ENCODE measurements around the gene ATRIP.

ATRIP gene

DNA sequence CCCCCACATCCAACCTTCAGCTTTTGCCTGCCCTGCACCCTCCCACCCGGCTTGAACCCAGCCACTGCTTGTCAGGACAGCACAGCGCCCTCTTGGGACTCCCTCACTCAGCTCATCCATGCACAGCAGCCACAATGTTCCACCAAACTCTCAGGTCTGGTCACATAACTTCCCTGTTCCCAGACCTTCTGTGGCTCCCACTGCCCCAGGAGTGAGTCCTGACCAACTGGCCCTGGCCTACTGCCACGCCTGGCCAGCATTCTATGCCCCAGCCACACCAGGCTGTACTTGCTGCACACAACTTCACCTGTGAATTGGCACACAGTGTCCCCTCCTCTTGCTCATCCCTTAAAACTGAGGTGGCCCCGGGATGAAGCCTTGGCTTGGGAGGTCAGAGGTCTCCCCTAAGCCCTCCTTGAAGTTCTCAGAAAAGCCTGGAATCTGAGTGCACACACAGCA lies 37.7 kb upstream of the ATRIP start:
- in situ Hi-C loops (cut with HindIII; ENCODE audit: low pct_ligation_motif_present, low pct_unique_long_range_greater_than_20kb, low sequenced_read_pairs), result no loop called here
- DNase-seq, result no peak

DNA sequence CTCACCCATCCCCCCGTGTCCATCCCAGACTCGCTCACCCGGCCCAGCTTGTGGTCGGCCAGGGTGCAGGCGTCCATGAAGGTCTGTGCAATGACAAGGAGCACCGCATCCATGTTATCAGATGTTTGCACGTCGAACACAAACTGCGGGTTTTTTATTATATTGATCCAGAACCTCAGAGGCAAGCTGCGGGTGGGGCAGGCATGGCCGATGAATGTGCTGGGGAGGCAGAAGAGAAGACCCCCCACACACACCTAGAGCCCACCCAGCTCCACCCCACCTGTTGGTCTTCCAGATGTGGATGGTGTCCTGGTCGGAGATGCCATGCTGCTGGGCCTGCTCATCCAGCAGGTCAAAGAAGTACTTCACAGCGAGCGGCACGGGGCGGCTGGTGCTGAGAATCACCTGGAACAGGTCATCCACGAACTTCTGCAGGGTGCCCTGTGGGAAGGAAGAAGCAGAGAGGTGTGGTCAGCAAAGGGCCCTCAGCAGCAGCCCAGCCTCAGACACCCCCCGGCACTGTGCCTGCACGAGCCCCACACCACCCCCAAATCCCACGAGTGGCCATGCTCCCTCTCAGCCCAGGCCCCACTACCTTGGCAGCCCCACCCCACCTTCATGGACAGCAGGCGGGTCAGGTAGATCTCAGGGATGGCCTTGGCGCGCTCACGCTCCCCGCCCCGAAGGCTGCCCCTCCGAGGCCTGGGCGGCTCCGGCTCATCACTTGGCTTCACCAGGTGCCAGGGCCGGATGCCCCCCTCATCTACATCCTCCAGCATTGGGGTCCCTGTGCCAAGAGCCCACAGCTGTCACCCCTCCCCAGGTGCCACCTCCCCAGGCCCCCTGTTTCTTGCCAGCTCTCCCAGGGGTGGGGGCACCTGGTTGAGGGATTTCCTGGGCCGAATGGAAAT lies 37.0 kb upstream of the ATRIP start:
- in situ Hi-C loops (cut with HindIII; ENCODE audit: low pct_ligation_motif_present, low pct_unique_long_range_greater_than_20kb, low sequenced_read_pairs), result no loop called here
- DNase-seq, result no peak

DNA sequence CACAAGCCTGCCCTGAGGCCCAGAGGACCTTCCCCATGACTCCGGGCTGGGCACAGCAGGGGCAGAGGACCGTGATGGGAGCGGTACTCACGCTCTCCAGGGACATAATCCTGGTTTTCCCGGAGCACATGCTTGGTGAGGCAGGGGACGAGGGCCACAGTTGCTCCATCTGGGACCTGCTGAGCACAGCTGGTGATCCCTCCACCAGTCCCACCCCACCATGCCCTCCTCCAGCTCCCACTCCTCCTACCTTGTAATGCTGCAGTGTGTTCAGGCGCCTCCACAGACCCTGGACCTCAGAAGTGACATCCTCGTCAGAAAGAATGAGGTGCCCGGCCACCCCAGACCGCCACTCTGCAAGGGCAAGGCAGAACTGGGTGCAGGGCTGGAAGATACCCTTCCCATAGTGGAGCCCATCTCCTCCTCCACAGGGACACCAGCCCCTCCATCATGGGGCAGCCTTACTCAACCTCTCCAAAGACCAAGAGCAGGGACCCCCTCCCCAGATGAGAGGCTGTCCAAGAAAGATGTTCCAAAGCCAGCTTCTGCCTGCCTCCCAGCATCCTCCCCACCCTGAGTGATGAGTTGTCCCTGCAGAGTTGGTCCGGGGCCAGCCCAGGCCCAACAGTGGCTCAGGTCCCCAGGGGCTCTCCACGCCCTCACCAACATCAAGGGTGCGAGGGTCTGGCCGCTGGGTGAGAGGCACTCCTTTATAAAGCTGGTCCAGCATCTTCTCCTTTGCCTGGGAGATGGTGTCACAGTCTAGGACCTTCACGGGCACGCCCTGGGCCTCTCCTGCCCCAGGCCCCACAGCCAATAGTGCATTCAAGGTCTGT lies 36.1 kb upstream of the ATRIP start:
- in situ Hi-C loops (cut with HindIII; ENCODE audit: low pct_ligation_motif_present, low pct_unique_long_range_greater_than_20kb, low sequenced_read_pairs), result no loop called here
- DNase-seq, result no peak

GRCh38 chr3:48411041-48411588 lies 35.4 kb upstream of the ATRIP start:
- in situ Hi-C loops (cut with HindIII; ENCODE audit: low pct_ligation_motif_present, low pct_unique_long_range_greater_than_20kb, low sequenced_read_pairs), result no loop called here
- no peak for DNase-seq

DNA sequence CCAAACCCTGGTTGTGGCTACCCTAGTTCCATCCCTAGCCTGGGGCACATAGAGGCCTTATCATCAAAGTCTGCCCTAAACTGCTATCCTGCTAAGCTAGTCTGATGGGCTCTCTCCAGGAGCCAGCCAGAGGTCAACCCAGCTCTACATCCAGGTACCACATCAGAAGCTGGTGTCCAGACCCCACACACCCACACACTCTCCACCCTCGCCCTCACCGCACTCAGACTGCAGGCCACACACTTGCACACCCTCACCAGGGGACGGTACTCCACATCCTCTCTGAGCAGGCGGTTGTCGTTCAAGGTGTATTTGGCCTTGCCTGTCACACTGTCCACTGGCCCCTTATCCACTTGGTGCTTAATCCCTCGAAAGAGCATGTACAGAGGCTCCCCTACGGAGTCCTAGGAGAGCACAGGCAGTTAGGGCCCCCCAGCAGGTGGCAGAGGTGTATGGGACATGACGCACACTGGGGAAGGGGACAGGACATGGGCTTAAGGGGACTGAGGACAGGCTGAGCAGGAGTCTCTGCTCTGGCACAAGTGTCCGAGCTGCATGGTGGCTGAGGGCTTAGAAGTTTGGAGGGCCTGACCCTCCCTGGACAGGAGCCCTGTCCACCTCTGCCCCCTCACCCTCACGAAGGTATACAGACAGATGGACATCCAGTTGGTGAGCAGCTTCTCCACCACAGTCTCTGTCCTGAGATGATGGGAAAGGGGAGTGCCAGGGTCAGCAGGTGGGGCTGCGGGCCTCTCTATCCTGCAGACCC lies 34.7 kb upstream of the ATRIP start:
- DNase-seq, result no peak
- in situ Hi-C loops (cut with HindIII; ENCODE audit: low pct_ligation_motif_present, low pct_unique_long_range_greater_than_20kb, low sequenced_read_pairs), result no loop called here

GRCh38 chr3:48412375-48413001 lies 34.0 kb upstream of the ATRIP start:
- DNase-seq, result no peak
- in situ Hi-C loops (cut with HindIII; ENCODE audit: low pct_ligation_motif_present, low pct_unique_long_range_greater_than_20kb, low sequenced_read_pairs), result no loop called here

DNA sequence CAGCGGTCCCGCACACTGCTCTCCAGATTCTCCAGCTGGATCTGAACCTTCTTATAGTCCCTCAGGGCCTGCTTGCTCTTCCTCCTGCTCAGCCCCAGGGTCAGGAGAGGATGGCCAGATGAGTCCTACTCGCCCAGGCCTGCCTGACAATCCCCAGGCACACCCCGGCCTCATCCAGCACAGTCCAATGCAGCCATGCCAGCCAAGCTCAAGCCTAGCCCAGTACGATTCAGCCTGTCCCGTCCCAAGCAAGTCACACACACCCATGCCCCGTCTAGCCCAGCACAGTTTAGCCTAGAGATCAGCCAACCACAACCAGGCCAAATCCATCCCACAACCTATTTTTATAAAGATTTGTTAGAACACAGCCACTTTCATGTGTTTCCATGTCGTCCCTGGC lies 33.5 kb upstream of the ATRIP start:
- in situ Hi-C loops (cut with HindIII; ENCODE audit: low pct_ligation_motif_present, low pct_unique_long_range_greater_than_20kb, low sequenced_read_pairs), result no loop called here
- DNase-seq, result no peak

DNA sequence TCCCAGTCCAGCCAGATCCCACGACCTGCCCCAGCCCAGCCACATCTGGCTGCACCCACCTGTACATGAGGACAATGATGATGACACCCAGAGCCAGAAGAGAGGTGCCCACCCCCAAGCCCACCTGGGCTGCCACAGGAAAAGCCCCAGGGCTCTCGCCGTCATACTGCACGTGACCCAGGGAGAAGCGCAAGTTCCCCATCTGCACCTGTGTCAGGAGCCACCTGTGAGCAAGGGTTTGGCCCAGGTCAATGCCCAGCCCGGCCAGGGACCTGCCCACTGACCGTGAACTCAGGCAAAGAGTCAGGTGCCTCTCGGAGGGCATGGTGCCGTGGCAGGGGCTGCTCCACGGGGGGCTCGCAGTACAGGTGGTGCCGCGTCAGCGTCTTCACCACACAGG lies 32.9 kb upstream of the ATRIP start:
- no peak for DNase-seq
- in situ Hi-C loops (cut with HindIII; ENCODE audit: low pct_ligation_motif_present, low pct_unique_long_range_greater_than_20kb, low sequenced_read_pairs), result no loop called here

- no peak for DNase-seq
- in situ Hi-C loops (cut with HindIII; ENCODE audit: low pct_ligation_motif_present, low pct_unique_long_range_greater_than_20kb, low sequenced_read_pairs), result no loop called here
Measured at GRCh38 chr3:48414376-48415250, 31.9 kb upstream of the ATRIP start.

DNA sequence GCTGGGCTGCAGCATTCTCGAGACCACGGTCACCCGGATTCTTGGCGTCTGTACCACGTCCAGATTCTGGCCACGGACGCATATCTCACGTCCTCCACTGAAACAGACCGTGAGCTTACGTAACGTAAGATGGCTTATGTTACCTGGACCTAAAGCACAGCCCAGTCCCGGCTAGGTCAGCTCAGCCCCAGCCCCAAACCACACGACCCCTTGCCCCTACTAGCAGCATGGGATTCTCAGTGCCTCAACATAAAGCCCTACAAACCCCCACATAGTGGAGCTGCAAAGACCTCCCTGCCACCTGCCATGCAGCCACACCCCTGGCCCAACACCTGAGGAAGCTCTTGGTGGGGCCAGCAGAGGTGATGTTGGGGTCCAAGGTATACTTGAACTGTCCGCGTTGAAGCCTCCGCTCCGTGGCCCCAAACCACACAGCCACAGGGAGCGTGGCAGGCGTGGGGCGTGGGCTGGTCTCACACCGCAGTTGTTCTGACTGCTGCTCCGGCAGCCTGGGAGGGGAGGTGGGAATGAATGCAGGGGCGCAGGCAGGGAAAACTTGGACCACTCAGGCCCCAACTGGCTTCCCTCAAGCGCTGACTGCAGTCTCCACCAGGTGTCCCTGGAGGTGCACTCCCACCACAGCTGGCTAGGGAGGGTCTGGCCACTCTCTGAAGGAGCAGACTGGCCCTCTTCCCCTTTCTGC lies 31.1 kb upstream of the ATRIP start:
- no peak for DNase-seq
- in situ Hi-C loops (cut with HindIII; ENCODE audit: low pct_ligation_motif_present, low pct_unique_long_range_greater_than_20kb, low sequenced_read_pairs), result no loop called here

DNA sequence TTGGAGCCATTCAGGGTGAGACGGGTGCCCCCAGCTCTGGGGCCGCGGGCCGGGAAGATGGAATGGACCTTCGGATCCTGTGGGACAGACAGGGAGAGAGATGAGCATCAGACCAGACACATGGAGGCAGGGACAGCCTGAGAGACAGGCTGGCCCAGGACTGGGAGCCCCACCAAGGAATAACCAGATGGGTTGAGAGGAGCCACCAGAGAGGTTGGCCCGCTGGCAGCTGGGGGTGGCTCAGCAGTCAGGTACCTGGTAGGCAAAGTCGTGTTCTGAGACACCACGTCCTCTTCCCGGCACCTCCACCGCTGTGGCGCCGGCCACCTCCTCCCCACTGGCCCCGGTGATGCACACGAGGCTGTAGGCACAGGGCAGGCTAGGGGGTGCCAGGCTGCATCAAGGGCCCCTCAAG lies 30.4 kb upstream of the ATRIP start:
- in situ Hi-C loops (cut with HindIII; ENCODE audit: low pct_ligation_motif_present, low pct_unique_long_range_greater_than_20kb, low sequenced_read_pairs), result no loop called here
- no peak for DNase-seq

DNA sequence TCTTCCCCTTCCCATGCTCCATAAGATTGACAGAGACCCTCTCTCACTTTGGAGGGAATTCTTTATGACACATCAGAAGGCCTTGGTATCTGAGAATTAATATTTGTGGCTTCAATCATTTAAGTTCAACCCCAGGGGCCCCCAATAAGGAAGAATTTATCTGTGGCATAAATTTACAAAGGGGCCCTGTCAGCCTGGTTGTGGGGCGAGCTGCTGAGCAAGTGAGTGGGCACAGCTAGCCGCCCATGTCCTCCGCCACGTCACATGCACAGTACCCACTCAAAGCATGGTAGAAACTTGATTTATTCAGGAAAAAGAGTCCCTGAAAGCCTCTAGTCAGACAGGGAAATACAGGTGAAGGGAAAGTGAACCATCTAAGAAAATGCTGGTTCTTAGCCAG lies 30.0 kb upstream of the ATRIP start:
- in situ Hi-C loops (cut with HindIII; ENCODE audit: low pct_ligation_motif_present, low pct_unique_long_range_greater_than_20kb, low sequenced_read_pairs), result no loop called here
- DNase-seq, result no peak

GRCh38 chr3:48417529-48418108 lies 28.9 kb upstream of the ATRIP start:
- in situ Hi-C loops (cut with HindIII; ENCODE audit: low pct_ligation_motif_present, low pct_unique_long_range_greater_than_20kb, low sequenced_read_pairs), result no loop called here
- DNase-seq, result no peak

DNA sequence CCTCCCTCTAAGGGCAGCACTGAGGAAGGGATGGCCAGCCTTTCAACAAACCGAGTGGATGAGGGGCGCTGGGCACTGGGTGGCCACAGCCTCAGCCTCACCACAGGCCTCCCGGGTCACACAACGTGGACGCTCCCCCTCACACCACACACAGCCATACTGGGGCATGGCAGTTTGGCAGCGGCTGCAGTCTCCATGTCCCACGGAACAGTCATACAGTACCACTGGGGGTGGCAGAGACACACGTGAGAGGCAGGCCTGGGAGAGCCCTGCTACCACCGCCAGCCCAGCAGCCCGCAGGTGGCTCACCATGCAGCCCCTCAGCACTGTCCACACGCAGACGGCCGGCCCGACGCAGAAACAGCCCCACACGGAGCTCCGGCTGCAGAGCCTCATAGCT lies 28.4 kb upstream of the ATRIP start:
- in situ Hi-C loops (cut with HindIII; ENCODE audit: low pct_ligation_motif_present, low pct_unique_long_range_greater_than_20kb, low sequenced_read_pairs), result no loop called here
- no peak for DNase-seq

DNA sequence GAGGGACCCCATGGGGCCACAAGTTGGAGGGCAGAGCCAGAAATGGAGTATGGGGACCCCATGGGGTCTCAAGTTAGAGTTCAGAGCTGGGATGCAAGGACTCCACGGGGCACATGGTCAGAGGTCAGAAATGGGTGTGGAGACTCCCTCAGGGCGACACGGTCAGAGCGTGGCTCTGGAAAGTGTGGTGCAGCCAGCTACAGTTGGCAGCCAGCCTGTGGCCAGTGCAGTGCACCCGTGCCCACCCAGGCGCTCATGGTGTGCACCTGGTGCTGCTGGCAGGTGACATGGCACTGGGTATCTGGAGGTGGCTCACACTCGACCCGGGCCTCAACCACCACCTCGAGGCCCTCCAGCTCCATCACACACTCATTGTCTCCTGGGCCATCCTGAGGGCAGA lies 27.9 kb upstream of the ATRIP start:
- in situ Hi-C loops (cut with HindIII; ENCODE audit: low pct_ligation_motif_present, low pct_unique_long_range_greater_than_20kb, low sequenced_read_pairs), result no loop called here

DNA sequence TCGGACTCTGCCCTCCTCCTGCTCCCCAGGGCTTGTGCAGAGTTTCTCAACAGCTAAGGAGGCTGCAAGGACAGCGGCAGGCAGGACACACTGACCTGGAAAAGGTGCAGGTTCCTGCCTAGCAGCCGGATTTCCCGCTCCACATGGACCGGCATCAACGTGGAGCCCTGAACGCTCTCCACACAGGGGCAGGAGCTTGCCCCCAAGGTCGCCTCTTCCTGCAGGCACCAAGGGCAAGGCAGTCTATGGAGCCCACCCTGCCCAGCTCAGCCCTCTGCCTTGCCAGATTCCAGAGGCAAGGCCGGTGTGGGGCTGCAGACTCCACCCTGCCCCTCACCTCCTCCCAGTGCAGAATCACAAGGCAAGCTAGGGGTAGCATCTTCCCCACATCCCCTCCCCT lies 27.4 kb upstream of the ATRIP start:
- in situ Hi-C loops (cut with HindIII; ENCODE audit: low pct_ligation_motif_present, low pct_unique_long_range_greater_than_20kb, low sequenced_read_pairs), result no loop called here
- DNase-seq, result no peak

More for the DNA sequence above, 27.9 kb upstream of the ATRIP start:
- DNase-seq, result no peak

Measured in ACHN (cell line).